ENCODE results near the gene SNX1.

SNX1 gene

DNA sequence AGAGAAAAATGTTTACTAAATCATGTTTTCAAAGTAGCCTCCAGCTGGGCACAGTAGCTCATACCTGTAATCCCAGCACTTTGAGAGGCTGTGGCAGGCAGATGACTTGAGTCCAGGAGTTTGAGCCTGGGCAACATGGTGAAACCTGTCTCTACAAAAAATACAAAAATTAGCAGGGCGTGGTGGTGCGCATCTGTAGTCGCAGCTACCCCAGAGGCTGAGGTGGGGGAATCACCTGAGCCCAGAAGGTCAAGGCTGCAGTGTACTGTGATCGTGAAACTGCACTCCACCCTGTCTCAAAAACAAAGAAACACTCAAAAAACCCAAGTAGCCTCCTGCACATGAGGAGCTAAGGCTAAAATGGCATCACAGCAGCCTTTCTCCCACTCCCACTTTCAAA lies 68.7 kb downstream of the SNX1 start:
- no peaks in the 10 kb centered on the region for H3K9me3 ChIP-seq (ENCODE audit: control insufficient read depth, low read length)
- H3K27me3 ChIP-seq (ENCODE audit: control insufficient read depth, insufficient read depth, low read length): no peaks in the 10 kb centered on the region
- peaks cover 31% of the 10 kb centered on the region for H3K4me1 ChIP-seq (ENCODE audit: control insufficient read depth, insufficient read depth, low read length)
- H3K36me3 ChIP-seq (ENCODE audit: control insufficient read depth, insufficient read depth, low read length): peaks cover 9% of the 10 kb centered on the region
- H3K4me3 ChIP-seq (ENCODE audit: low read length): no peak overlapping the region
- no peak overlapping the region for H3K9ac ChIP-seq (ENCODE audit: low read length)

DNA sequence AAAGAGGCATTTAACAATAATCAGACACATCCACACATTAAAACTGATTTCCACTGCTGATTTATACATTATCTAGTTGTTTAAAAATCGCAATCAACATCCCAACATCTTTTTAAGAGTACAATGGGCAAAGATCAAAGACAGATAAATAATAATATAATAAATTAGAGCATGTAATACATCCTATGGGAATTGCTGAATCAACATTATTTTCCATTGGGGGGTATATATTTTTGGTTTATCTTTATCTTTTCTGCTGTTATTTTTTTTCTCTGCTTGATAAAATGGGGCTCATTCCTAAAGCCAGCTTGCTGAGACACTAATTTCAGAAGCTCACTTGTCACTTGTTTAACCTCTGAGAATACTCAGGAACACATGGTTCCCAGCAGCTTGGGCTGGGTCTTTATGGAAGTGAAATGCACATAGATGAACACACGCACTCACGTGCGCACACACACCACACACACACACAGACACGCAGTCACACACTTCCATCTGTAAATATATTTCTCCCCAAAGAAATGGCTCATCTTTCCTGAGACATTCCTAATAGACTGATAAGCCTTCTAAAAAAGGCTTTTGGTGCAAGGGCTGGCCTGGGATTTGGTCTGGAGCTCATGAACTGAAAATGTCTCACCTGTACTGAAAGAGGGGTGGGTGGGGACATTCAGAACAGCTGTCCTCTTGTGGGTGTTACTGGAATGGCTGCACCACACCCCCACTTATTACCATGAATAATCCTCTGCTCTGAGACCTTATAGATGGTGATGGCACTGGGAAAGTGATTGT lies 70.5 kb downstream of the SNX1 start:
- Histone ChIP-seq H3K4me3 (ENCODE audit: low read length) (no peak overlapping the region), H3K27me3 (ENCODE audit: control insufficient read depth, insufficient read depth, low read length) (no peaks in the 10 kb centered on the region), H3K9ac (ENCODE audit: low read length) (no peak overlapping the region), H3K36me3 (ENCODE audit: control insufficient read depth, insufficient read depth, low read length) (peaks cover 3% of the 10 kb centered on the region), H3K4me1 (ENCODE audit: control insufficient read depth, insufficient read depth, low read length) (peaks cover 23% of the 10 kb centered on the region), H3K9me3 (ENCODE audit: control insufficient read depth, low read length) (no peaks in the 10 kb centered on the region)

DNA sequence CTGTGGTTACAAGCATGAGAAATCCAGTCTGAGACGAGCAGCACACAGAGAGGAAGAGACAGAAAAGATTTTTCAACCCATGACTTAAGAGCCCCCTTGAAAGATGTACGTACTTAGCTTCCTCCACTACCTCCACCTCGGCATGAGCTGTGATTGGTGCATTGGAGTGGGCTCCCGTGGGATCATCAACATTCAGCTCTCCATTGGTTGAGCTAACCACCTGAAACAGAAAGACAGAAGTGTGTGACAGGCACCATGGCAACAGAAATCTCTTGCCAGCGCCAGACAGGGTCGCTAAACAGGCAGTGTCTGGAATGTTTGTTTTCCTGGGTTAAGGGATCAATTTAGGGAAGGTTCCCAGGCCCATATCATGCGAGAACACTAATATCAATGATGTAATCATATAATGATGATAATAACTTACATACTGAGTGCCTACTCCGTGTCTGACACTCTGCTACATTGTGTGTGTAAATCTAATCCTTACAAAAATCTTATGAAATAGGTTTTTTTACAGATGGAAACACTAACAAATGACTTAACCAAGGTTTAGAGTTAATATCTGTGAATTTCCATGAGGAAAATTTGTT lies 84.5 kb downstream of the SNX1 start:
- H3K9me3 ChIP-seq (ENCODE audit: control insufficient read depth, low read length): no peaks in the 10 kb centered on the region
- H3K4me1 ChIP-seq (ENCODE audit: control insufficient read depth, insufficient read depth, low read length): no peaks in the 10 kb centered on the region
- no peak overlapping the region for H3K4me3 ChIP-seq (ENCODE audit: low read length)
- H3K27me3 ChIP-seq (ENCODE audit: control insufficient read depth, insufficient read depth, low read length): no peaks in the 10 kb centered on the region
- H3K36me3 ChIP-seq (ENCODE audit: control insufficient read depth, insufficient read depth, low read length): peaks cover 4% of the 10 kb centered on the region
- no peak overlapping the region for H3K9ac ChIP-seq (ENCODE audit: low read length)

DNA sequence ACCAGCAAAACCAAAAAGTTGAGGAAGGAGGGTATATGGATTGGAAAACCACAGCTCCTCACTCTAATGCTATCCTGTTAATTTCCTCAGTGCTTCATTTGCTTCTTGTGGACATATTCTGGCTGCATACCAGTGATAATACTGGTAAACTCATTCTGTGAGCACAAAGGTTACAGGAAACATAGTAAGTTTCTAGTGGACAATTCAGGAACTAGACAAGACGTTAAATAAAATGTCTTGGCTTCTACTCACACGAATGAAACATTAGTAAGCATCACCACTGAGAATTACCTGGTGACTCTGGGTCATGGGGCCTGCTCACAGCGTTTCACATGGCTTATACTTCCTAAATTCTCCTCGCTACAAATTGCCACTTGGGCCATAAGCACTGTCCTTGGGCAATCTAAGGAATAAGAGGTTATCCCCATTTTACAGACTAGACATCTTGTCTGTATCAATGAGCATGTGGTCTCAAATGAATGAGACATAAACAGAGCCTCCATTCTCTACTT lies 87.1 kb downstream of the SNX1 start:
- H3K9me3 ChIP-seq (ENCODE audit: control insufficient read depth, low read length): no peaks in the 10 kb centered on the region
- no peak overlapping the region for H3K9ac ChIP-seq (ENCODE audit: low read length)
- peaks cover 6% of the 10 kb centered on the region for H3K36me3 ChIP-seq (ENCODE audit: control insufficient read depth, insufficient read depth, low read length)
- no peaks in the 10 kb centered on the region for H3K4me1 ChIP-seq (ENCODE audit: control insufficient read depth, insufficient read depth, low read length)
- H3K27me3 ChIP-seq (ENCODE audit: control insufficient read depth, insufficient read depth, low read length): no peaks in the 10 kb centered on the region
- no peak overlapping the region for H3K4me3 ChIP-seq (ENCODE audit: low read length)

DNA sequence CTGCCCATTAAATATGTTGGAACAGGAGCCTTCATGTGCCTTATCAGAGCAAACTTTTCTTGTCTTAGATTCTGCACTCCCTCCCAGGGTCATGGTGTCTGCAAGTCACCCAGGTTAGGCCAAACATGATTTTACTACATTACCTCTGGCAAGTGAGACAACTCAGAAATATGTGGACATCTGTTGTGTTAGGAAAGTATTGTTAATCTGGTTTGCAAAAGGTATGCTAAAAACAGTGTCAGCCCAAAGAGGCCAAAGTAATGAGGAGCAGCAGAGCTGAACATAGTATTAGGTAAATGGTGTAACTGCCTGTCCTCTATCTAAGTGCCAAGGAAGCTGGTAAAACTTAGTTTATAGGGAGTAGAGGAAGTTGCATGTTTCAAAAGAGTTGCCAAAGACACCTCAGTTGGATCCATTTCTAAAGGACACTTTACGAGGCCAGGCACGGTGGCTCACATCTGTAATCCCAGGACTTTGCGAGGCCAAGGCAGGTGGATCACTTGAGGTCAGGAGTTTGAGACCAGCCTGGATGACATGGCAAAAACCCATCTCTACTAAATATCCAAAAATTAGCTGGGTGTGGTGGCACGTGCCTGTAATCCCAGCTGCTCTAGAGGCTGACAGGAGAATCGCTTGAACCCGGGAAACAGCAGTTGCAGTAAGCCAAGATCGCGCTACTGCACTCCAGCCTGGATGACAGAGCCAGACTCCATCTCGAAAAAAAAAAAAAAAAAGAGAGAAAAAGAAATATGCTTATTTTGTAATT lies 89.5 kb downstream of the SNX1 start:
- H3K9ac ChIP-seq (ENCODE audit: low read length): no peak overlapping the region
- no peaks in the 10 kb centered on the region for H3K27me3 ChIP-seq (ENCODE audit: control insufficient read depth, insufficient read depth, low read length)
- H3K4me1 ChIP-seq (ENCODE audit: control insufficient read depth, insufficient read depth, low read length): no peaks in the 10 kb centered on the region
- peaks cover 6% of the 10 kb centered on the region for H3K36me3 ChIP-seq (ENCODE audit: control insufficient read depth, insufficient read depth, low read length)
- no peak overlapping the region for H3K4me3 ChIP-seq (ENCODE audit: low read length)
- no peaks in the 10 kb centered on the region for H3K9me3 ChIP-seq (ENCODE audit: control insufficient read depth, low read length)

DNA sequence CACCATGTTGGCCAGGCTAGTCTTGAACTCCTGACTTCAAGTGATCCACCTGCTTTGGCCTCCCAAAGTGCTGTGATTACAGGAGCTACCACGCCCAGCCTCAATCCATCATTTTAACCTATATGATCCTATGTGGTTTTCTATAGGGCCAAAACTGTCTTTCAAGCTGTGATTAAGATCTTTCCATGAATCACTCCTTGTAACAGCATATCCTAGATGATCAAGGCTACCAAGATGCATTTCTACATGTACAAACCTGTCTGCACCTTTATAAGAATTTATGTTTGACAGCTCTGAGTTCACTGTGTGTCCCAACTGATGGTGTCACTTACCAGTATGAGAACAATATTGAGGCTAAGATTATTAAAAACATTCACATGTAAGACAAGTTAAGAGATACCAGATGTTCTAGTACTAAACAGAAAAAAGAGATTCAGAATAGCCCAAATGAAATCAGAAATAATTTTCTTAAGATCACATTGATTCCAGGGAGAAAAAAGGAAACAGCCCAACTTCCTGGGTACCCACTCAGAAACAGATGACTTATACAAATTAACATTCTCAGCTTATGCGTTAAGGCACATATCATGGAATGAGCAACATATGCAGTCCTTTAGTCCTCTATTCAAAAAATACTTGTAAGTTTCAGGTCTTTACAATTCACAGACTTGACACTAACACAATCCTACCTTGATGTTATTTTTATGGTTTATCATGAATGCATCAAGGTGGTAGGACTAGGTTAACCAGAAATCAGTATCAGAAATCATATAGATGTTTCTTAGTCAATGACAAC lies 91.8 kb downstream of the SNX1 start:
- H3K27me3 ChIP-seq (ENCODE audit: control insufficient read depth, insufficient read depth, low read length): no peaks in the 10 kb centered on the region
- H3K36me3 ChIP-seq (ENCODE audit: control insufficient read depth, insufficient read depth, low read length): peaks cover 6% of the 10 kb centered on the region
- no peak overlapping the region for H3K9ac ChIP-seq (ENCODE audit: low read length)
- H3K9me3 ChIP-seq (ENCODE audit: control insufficient read depth, low read length): no peaks in the 10 kb centered on the region
- no peaks in the 10 kb centered on the region for H3K4me1 ChIP-seq (ENCODE audit: control insufficient read depth, insufficient read depth, low read length)
- no peak overlapping the region for H3K4me3 ChIP-seq (ENCODE audit: low read length)
